ENCODE results near the gene ATP6V0E1.

ATP6V0E1 gene

DNA sequence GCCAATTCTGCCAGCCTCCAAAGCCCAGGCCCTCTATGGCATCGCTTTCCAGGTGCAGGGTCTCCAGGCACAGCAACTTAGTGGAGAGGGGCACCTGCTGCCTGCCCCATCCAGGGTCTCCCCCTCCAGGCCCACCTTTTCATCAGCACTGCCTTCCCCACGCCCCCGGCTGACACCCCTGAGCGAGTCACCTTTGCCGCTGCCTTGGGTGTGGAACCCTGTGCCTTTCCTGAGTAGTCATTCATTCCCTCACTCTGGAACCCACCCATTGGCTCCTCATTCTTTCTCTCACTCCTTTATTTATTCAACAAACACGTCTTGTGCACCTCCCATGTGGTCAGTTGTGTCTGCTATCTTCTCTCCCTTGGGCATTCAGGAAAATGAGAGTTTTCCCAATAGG lies 38.8 kb upstream of the ATP6V0E1 start:
- Histone ChIP-seq H3K9ac (ENCODE audit: low read length) (no peak overlapping the region), H3K27ac (ENCODE audit: low read depth, low read length) (no peak overlapping the region), H3K27me3 (ENCODE audit: control insufficient read depth, insufficient read depth, low read length) (no peaks in the 10 kb centered on the region), H3K9me3 (ENCODE audit: control insufficient read depth, insufficient read depth, low read depth, low read length) (no peaks in the 10 kb centered on the region), H3K4me1 (ENCODE audit: control insufficient read depth, insufficient read depth, low read length) (peaks cover 17% of the 10 kb centered on the region), H3K36me3 (ENCODE audit: control insufficient read depth, insufficient read depth, low read length) (peaks cover 22% of the 10 kb centered on the region), H3K4me3 (ENCODE audit: low read depth, low read length) (no peak overlapping the region)

DNA sequence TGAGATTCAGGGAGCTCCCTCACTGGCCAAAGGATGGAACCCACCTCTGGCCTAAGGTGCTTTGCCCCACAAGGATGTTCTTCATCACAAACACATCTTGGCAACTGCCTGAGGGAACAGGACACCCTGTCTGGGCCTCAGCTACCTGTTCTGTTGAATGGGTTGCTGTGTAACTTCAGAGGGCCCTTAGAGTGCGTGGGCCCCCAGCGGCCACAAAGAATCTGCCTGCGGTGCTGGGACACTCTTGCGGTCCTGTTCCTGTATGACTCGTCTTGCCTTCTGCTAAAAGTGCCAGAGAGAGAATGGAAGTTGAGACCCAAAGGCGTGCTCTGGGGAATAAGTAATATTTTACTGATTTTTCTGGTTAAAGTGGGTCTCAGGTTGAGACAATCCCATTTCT lies 38.4 kb upstream of the ATP6V0E1 start:
- H3K27ac ChIP-seq (ENCODE audit: low read depth, low read length), result no peak overlapping the region
- H3K4me1 ChIP-seq (ENCODE audit: control insufficient read depth, insufficient read depth, low read length), result peaks cover 17% of the 10 kb centered on the region
- H3K27me3 ChIP-seq (ENCODE audit: control insufficient read depth, insufficient read depth, low read length), result no peaks in the 10 kb centered on the region
- no peaks in the 10 kb centered on the region for H3K9me3 ChIP-seq (ENCODE audit: control insufficient read depth, insufficient read depth, low read depth, low read length)
- no peak overlapping the region for H3K9ac ChIP-seq (ENCODE audit: low read length)
- H3K36me3 ChIP-seq (ENCODE audit: control insufficient read depth, insufficient read depth, low read length), result peaks cover 22% of the 10 kb centered on the region
- H3K4me3 ChIP-seq (ENCODE audit: low read depth, low read length), result no peak overlapping the region

DNA sequence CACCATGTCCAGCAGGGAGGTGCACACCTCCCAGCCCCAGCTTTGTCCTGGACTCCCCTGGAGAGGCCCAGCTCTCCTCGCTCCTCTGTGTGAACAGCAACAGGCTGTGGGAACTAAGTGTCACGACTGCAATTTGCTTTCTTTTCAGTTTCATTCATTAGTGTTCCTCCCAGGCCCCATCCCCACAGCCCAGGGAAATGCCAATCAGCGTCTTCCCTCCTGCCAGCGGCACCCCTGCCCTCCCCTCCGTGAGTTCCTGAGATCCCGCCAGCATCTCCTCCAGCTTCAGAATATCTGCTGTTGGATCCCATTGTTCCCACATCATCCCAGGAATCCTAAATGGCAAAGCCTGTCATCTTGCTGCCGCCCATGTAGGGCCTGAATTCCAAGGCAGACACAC lies 37.4 kb upstream of the ATP6V0E1 start:
- H3K36me3 ChIP-seq (ENCODE audit: control insufficient read depth, insufficient read depth, low read length), result peaks cover 22% of the 10 kb centered on the region
- peaks cover 17% of the 10 kb centered on the region for H3K4me1 ChIP-seq (ENCODE audit: control insufficient read depth, insufficient read depth, low read length)
- no peaks in the 10 kb centered on the region for H3K27me3 ChIP-seq (ENCODE audit: control insufficient read depth, insufficient read depth, low read length)
- H3K27ac ChIP-seq (ENCODE audit: low read depth, low read length), result no peak overlapping the region
- H3K9ac ChIP-seq (ENCODE audit: low read length), result no peak overlapping the region
- no peak overlapping the region for H3K4me3 ChIP-seq (ENCODE audit: low read depth, low read length)
- no peaks in the 10 kb centered on the region for H3K9me3 ChIP-seq (ENCODE audit: control insufficient read depth, insufficient read depth, low read depth, low read length)

DNA sequence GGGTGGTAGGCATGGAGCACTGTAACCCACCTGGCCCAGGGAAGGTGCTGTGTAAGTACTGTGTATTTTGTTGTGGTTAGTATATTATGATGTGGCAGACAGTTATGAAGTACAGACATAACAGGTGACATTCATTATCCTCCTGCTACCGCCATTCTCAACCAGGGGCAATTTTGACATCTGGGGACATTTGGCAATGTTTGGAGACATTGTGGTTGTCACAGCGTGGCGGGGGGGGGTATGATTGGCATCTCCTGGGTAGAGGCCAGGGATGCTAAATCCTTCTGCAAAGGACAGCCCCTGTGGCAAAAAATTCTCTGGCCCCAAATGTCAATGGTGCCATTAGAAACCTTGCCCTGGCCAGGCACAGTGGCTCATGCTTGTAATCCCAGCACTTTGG lies 34.1 kb upstream of the ATP6V0E1 start:
- H3K4me3 ChIP-seq (ENCODE audit: low read depth, low read length), result no peak overlapping the region
- H3K9ac ChIP-seq (ENCODE audit: low read length), result no peak overlapping the region
- H3K4me1 ChIP-seq (ENCODE audit: control insufficient read depth, insufficient read depth, low read length), result 0 out of 2 replicates have a peak, but pooled peaks cover under 1% of the 10 kb centered on the region
- no peaks in the 10 kb centered on the region for H3K9me3 ChIP-seq (ENCODE audit: control insufficient read depth, insufficient read depth, low read depth, low read length)
- peaks cover 30% of the 10 kb centered on the region for H3K36me3 ChIP-seq (ENCODE audit: control insufficient read depth, insufficient read depth, low read length)
- H3K27ac ChIP-seq (ENCODE audit: low read depth, low read length), result no peak overlapping the region
- H3K27me3 ChIP-seq (ENCODE audit: control insufficient read depth, insufficient read depth, low read length), result no peaks in the 10 kb centered on the region

DNA sequence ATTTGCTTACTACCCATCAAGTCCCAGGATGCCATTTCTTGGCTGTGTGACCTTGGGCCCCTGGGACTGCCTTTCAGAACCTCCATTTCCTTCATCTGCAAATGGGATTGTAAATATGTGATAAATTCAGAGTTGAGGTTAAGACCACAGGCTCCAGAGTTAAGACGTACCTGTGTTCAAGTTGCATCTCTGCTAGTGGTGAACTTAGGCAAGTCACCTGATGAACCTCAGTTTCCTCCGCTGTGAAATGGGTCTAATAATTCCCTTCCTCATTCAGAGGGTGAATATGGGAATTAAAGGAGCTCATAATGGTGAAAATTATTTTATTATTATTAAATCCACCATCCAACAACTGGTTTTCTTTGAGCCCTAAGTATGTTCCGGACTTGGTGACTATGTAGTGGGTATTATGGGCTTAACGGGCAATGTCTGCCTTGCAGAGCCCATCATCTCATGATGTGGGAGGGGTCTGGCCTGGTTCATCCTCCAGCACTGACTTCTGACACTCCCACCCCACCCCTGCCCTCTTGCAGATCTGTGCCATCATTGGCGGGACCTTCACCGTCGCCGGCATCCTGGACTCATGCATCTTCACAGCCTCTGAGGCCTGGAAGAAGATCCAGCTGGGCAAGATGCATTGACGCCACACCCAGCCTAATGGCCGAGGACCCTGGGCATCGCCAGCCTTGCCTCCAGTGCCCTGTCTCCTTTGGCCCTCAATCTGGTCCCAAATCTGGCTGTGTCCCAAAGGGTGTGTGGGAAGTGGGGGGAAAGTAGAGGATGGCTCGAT lies 33.2 kb upstream of the ATP6V0E1 start:
- H3K27ac ChIP-seq (ENCODE audit: low read depth, low read length), result no peak overlapping the region
- H3K4me1 ChIP-seq (ENCODE audit: control insufficient read depth, insufficient read depth, low read length), result 0 out of 2 replicates have a peak, but pooled peaks cover 2% of the 10 kb centered on the region

DNA sequence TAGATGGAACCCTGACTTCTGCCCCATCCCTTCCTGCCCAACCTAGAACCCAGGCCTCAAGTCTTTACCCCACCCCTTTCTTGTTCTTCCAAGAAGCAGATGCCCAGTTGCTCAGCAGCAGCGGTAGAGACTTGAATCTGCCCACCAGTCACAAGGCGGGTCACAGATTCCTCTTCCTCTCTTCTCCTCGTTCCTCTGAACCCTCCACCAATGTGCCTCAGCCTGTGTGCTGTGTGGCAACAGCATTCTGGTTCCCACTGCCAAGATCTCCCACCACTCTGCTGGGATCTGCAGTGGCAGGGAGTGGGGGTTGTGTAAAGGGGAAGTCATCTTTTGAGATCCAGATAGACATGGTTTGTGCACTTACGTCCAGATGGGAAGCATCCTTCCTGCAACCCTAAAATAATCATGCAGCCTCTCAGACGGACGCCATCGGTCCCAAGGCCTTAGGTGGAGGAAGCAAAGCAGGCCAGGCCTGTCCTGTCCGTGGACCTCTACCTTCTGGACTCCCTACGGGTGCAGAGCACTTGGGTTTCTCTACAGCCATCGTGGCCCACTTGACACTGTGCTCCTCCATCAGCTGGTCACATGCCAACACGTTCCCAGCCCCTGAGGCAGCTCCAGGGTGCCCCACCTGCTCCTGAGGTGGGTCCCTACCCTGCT lies 32.1 kb upstream of the ATP6V0E1 start:
- Histone ChIP-seq H3K27ac (ENCODE audit: low read depth, low read length) (no peak overlapping the region), H3K4me3 (ENCODE audit: low read depth, low read length) (no peak overlapping the region), H3K27me3 (ENCODE audit: control insufficient read depth, insufficient read depth, low read length) (no peaks in the 10 kb centered on the region), H3K9ac (ENCODE audit: low read length) (no peak overlapping the region), H3K9me3 (ENCODE audit: control insufficient read depth, insufficient read depth, low read depth, low read length) (no peaks in the 10 kb centered on the region), H3K36me3 (ENCODE audit: control insufficient read depth, insufficient read depth, low read length) (peaks cover 21% of the 10 kb centered on the region), H3K4me1 (ENCODE audit: control insufficient read depth, insufficient read depth, low read length) (0 out of 2 replicates have a peak, but pooled peaks cover 2% of the 10 kb centered on the region)

More for the DNA sequence above, 33.2 kb upstream of the ATP6V0E1 start:
- peaks cover 27% of the 10 kb centered on the region for H3K36me3 ChIP-seq (ENCODE audit: control insufficient read depth, insufficient read depth, low read length)
- H3K4me3 ChIP-seq (ENCODE audit: low read depth, low read length), result no peak overlapping the region
- no peaks in the 10 kb centered on the region for H3K27me3 ChIP-seq (ENCODE audit: control insufficient read depth, insufficient read depth, low read length)
- no peak overlapping the region for H3K9ac ChIP-seq (ENCODE audit: low read length)
- H3K9me3 ChIP-seq (ENCODE audit: control insufficient read depth, insufficient read depth, low read depth, low read length), result no peaks in the 10 kb centered on the region

DNA sequence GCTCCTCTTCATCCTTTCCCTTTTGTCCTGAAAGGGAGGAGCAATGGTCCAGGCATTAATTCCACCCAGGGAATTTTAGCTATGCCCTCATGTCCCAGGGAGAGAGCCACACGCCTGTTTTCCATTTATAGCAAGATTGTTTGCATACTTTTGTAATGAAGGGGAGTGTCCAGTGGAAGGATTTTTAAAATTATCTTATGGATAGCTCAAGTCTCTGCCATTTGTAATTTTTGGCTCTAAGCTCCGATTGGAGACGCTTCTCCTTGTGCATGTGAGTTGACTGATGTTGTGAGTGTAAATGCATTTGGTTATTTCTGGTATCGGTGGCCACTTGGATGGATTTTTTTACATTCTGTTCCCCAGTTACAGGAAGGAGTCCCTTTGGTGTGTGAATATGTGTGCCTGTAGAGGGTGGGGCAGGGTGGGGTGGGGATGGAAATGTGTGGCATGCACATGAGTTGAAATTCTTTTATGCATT lies 31.5 kb upstream of the ATP6V0E1 start:
- H3K4me1 ChIP-seq (ENCODE audit: control insufficient read depth, insufficient read depth, low read length), result 0 out of 2 replicates have a peak, but pooled peaks cover 2% of the 10 kb centered on the region
- H3K27me3 ChIP-seq (ENCODE audit: control insufficient read depth, insufficient read depth, low read length), result 0 out of 2 replicates have a peak, but pooled peaks cover under 1% of the 10 kb centered on the region
- peaks cover 20% of the 10 kb centered on the region for H3K36me3 ChIP-seq (ENCODE audit: control insufficient read depth, insufficient read depth, low read length)
- H3K4me3 ChIP-seq (ENCODE audit: low read depth, low read length), result no peak overlapping the region
- no peaks in the 10 kb centered on the region for H3K9me3 ChIP-seq (ENCODE audit: control insufficient read depth, insufficient read depth, low read depth, low read length)
- no peak overlapping the region for H3K27ac ChIP-seq (ENCODE audit: low read depth, low read length)
- H3K9ac ChIP-seq (ENCODE audit: low read length), result no peak overlapping the region

DNA sequence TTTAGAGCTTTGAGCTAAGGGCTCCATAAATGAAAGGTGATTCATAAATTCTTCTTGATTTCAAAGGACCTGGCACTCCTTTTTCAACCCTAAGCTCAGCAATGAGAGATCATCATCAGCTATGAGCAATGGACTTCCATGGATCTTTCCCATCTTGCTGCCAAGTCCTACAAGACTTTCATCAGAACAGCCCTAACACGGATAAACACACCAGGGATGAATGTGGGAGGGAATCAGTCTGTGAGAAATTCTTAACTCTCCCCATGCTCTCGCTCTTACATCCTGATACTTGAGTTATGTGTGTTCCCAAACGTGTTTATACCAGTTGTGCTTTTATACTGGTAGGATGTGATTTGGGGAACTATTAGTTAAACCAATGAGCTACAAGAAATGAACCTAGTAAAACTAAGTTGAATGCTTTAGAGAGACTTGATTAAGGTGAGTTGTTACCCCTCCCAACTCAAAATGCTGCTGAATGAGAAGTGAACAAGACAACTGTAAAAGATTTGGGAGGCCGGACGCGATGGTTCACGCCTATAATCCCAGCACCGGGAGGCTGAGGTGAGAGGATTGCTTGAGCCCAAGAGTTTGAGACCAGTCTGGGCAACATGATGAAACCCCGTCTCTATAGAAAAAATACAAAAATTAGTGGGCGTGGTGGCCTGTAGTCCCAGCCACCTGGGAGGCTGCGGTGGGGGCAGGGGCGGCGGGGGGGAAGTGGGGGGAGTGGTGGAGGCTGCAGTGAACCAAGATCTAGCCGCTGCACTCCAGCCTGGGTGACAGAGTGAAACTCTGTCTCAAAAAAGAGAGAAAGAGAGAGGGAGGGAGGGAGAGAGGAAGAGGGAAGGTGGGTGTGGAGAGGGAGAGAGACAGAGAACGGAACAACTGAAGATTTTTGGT lies 29.5 kb upstream of the ATP6V0E1 start:
- peaks cover 20% of the 10 kb centered on the region for H3K36me3 ChIP-seq (ENCODE audit: control insufficient read depth, insufficient read depth, low read length)
- peak overlapping the region; percentile 18 for H3K9ac ChIP-seq (ENCODE audit: low read length)
- no peak overlapping the region for H3K4me3 ChIP-seq (ENCODE audit: low read depth, low read length)
- H3K9me3 ChIP-seq (ENCODE audit: control insufficient read depth, insufficient read depth, low read depth, low read length), result no peaks in the 10 kb centered on the region
- 0 out of 2 replicates have a peak, but pooled peaks cover 7% of the 10 kb centered on the region for H3K27me3 ChIP-seq (ENCODE audit: control insufficient read depth, insufficient read depth, low read length)
- H3K27ac ChIP-seq (ENCODE audit: low read depth, low read length), result no peak overlapping the region
- H3K4me1 ChIP-seq (ENCODE audit: control insufficient read depth, insufficient read depth, low read length), result 0 out of 2 replicates have a peak, but pooled peaks cover 2% of the 10 kb centered on the region

DNA sequence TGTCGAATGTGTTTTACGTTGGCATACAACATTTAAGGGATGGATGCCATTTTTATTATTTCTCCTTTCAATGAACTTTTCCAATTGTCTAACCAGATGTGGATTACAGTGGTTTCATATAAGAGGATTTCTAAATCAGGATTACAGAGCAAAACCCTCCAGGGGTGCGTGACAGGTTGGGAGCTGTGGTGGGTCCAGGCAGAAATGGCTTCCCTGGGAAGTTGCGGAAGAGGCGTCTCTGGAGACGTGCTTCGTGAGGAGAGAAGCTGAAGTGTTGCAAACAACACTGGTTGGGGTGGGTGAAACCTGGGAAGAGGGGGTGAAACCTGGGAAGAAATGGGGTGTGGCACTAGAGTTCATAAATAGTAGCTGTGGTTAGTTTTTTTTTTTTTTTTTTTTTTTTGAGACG lies 28.8 kb upstream of the ATP6V0E1 start:
- Histone ChIP-seq H3K9me3 (ENCODE audit: control insufficient read depth, insufficient read depth, low read depth, low read length) (no peaks in the 10 kb centered on the region), H3K36me3 (ENCODE audit: control insufficient read depth, insufficient read depth, low read length) (peaks cover 20% of the 10 kb centered on the region), H3K4me3 (ENCODE audit: low read depth, low read length) (no peak overlapping the region), H3K27me3 (ENCODE audit: control insufficient read depth, insufficient read depth, low read length) (0 out of 2 replicates have a peak, but pooled peaks cover 7% of the 10 kb centered on the region), H3K4me1 (ENCODE audit: control insufficient read depth, insufficient read depth, low read length) (0 out of 2 replicates have a peak, but pooled peaks cover 2% of the 10 kb centered on the region), H3K27ac (ENCODE audit: low read depth, low read length) (no peak overlapping the region), H3K9ac (ENCODE audit: low read length) (peak overlapping the region; percentile 18)

DNA sequence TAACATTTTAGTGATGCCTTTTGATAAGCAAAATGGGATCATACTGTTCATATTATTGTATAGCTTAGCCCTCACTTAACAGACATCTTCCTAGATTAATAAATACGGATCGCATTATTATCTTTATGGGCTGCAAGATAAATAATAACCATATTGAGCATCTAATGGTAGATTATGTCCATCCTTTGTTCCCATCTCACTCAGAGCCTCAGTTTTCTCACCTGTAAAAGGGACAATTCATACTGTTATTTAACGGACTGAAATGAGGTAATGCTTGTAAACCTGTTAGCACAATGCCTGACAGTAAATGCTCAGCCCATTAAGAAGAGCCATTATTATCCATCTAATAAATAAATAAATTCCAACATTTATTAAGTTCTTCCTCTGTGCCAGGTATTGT lies 27.3 kb upstream of the ATP6V0E1 start:
- Histone ChIP-seq H3K4me1 (ENCODE audit: control insufficient read depth, insufficient read depth, low read length) (0 out of 2 replicates have a peak, but pooled peaks cover 6% of the 10 kb centered on the region), H3K9ac (ENCODE audit: low read length) (no peak overlapping the region), H3K36me3 (ENCODE audit: control insufficient read depth, insufficient read depth, low read length) (peaks cover 8% of the 10 kb centered on the region), H3K4me3 (ENCODE audit: low read depth, low read length) (no peak overlapping the region), H3K9me3 (ENCODE audit: control insufficient read depth, insufficient read depth, low read depth, low read length) (no peaks in the 10 kb centered on the region), H3K27ac (ENCODE audit: low read depth, low read length) (no peak overlapping the region), H3K27me3 (ENCODE audit: control insufficient read depth, insufficient read depth, low read length) (0 out of 2 replicates have a peak, but pooled peaks cover 7% of the 10 kb centered on the region)

All from HUES6 (cell line).